Caco-2 (cell line): Measurements from ENCODE around the gene FGF14. TPM values are rescaled to one million over a fixed set of nuclear protein-coding genes. Genes with fewer than 3 reads are reported as not detected.

Experiments
- BruUV-seq: library from RNA; stranded (reverse); fragments of 400-500 nt; replicated peaks from 2 replicates; lab custom pipeline; 2021; lab: Mats Ljungman, UMichigan
- CTCF ChIA-PET: fragments of 300-600 bp; sonication (Branson Sonifier 250); formaldehyde crosslinking; loops from one replicate; lab custom pipeline; 2022; ENCODE audit warnings: antibody characterized with exemption; lab: Charles Lee
- POLR2A ChIA-PET: fragments of 300-600 bp; sonication (Branson Sonifier 250); formaldehyde crosslinking; loops from one replicate; lab custom pipeline; 2022; ENCODE audit warnings: antibody characterized with exemption; lab: Charles Lee
- DNase-seq, 2 experiments: peaks; one replicate each; pipeline versions ENCODE4 v3.0.0 to v3.0.0-alpha.2; 2020 to 2022
- H3K27me3 ChIP-seq: replicated peaks from 2 replicates; pipeline ENCODE4 v1.6.0; 2011; ENCODE audit warnings: low read length; ENCODE audit not compliant: control insufficient read depth, insufficient read depth
- H3K36me3 ChIP-seq: 2 replicates; pipeline ENCODE4 v1.5.1; 2011; ENCODE audit warnings: low read length; ENCODE audit not compliant: control insufficient read depth, insufficient read depth
- H3K4me1 ChIP-seq: fragments of 250-450 bp; sonication (Bioruptor Pico); 2 replicates; pipeline ENCODE4 v1.5.1; 2020; ENCODE audit warnings: mild to moderate bottlenecking
- H3K4me3 ChIP-seq: 2 replicates; pipeline ENCODE4 v1.5.1; 2011; ENCODE audit warnings: low read depth, mild to moderate bottlenecking, control low read depth, low read length
- H3K9me3 ChIP-seq: fragments of 250-450 bp; sonication (Bioruptor Pico); 2 replicates; pipeline ENCODE4 v1.5.1; 2020; ENCODE audit warnings: mild to moderate bottlenecking, moderate library complexity
- H3K27ac Mint-ChIP-seq: one replicate; pipeline ENCODE4 v1.8.0; 2022; ENCODE audit warnings: mixed read lengths; ENCODE audit not compliant: unreplicated experiment
- H3K27me3 Mint-ChIP-seq: one replicate; pipeline ENCODE4 v1.8.0; 2022; ENCODE audit warnings: mixed read lengths; ENCODE audit not compliant: insufficient read depth, unreplicated experiment
- H3K36me3 Mint-ChIP-seq: one replicate; pipeline ENCODE4 v1.8.0; 2022; ENCODE audit warnings: mild to moderate bottlenecking, mixed read lengths; ENCODE audit not compliant: insufficient read depth, unreplicated experiment
- H3K4me1 Mint-ChIP-seq: one replicate; pipeline ENCODE4 v1.8.0; 2022; ENCODE audit warnings: low read depth, mixed read lengths; ENCODE audit not compliant: unreplicated experiment
- H3K4me3 Mint-ChIP-seq: one replicate; pipeline ENCODE4 v1.8.0; 2022; ENCODE audit warnings: mild to moderate bottlenecking, moderate library complexity, mixed read lengths; ENCODE audit not compliant: unreplicated experiment
- H3K9me3 Mint-ChIP-seq: one replicate; pipeline ENCODE4 v1.8.0; 2022; ENCODE audit warnings: mixed read lengths; ENCODE audit not compliant: unreplicated experiment
- CTCF ChIP-seq, 2 experiments: fragments of 200-600 bp in 1 of 2; IDR thresholded peaks; 1 replicate in 1 of 2; 2 replicates in 1 of 2; pipeline versions ENCODE4 v1.5.1 to v1.8.0; 2011 to 2022; ENCODE audit warnings: antibody characterized with exemption in 1 of 2, control low read depth in 1 of 2, inconsistent platforms in 1 of 2, low read depth in 1 of 2, low read length in 1 of 2, mild to moderate bottlenecking in 1 of 2, moderate library complexity in 1 of 2; ENCODE audit not compliant: insufficient read depth in 1 of 2, severe bottlenecking in 1 of 2, unreplicated experiment in 1 of 2
- intact Hi-C: fragments of 100-400 bp; cut with micrococcal nuclease; formaldehyde crosslinking; loops from one replicate; pipeline ENCODE4 v1.10.0; 2022; ENCODE audit not compliant: unreplicated experiment
- total RNA-seq: library from RNA; stranded (reverse); gene quantifications from 2 replicates; pipeline ENCODE4 v1.2.3, GENCODE V29; 2022

FGF14 gene
- total RNA-seq, 1 experiment from 2014 or later = not detected

- H3K4me1 Mint-ChIP-seq = no peaks in the 10 kb centered on the region
- Histone ChIP-seq H3K4me3 (no peak overlapping the region), H3K36me3 (no peaks in the 10 kb centered on the region), H3K9me3 (no peaks in the 10 kb centered on the region), H3K27me3 (no peaks in the 10 kb centered on the region), H3K4me1 (no peaks in the 10 kb centered on the region)
- no peaks in the 10 kb centered on the region for H3K36me3 Mint-ChIP-seq
- ChIA-PET POLR2A (no interaction called here), CTCF (no interaction called here)
- intact Hi-C loops = no loop called here
- no peaks in the 10 kb centered on the region for H3K9me3 Mint-ChIP-seq
- peaks cover 9% of the 10 kb centered on the region for H3K27me3 Mint-ChIP-seq
- no peak for TF ChIP-seq CTCF (IDR thresholded peaks at IDR 0.05; ENCODE audit: insufficient read depth in 1 of 2, low read depth in 1 of 2, low read length in 1 of 2, severe bottlenecking in 1 of 2, unreplicated experiment in 1 of 2)
- DNase-seq = no peak
- H3K27ac Mint-ChIP-seq = no peak overlapping the region
- H3K4me3 Mint-ChIP-seq = no peak overlapping the region
- no TSS peak for BruUV-seq
Observed at GRCh38 chr13:101837288-101837687, 564.6 kb downstream of the FGF14 start.

- no TSS peak for BruUV-seq
- H3K36me3 Mint-ChIP-seq = no peaks in the 10 kb centered on the region
- ChIA-PET CTCF (no interaction called here), POLR2A (no interaction called here)
- Histone ChIP-seq H3K27me3 (no peaks in the 10 kb centered on the region), H3K4me3 (no peak overlapping the region), H3K9me3 (no peaks in the 10 kb centered on the region), H3K36me3 (no peaks in the 10 kb centered on the region), H3K4me1 (no peaks in the 10 kb centered on the region)
- no peaks in the 10 kb centered on the region for H3K4me1 Mint-ChIP-seq
- intact Hi-C loops = no loop called here
- no peak for DNase-seq
- no peak for TF ChIP-seq CTCF (IDR thresholded peaks at IDR 0.05; ENCODE audit: insufficient read depth in 1 of 2, low read depth in 1 of 2, low read length in 1 of 2, severe bottlenecking in 1 of 2, unreplicated experiment in 1 of 2)
- H3K27ac Mint-ChIP-seq = no peak overlapping the region
- H3K4me3 Mint-ChIP-seq = no peak overlapping the region
- H3K27me3 Mint-ChIP-seq = peaks cover 16% of the 10 kb centered on the region
- H3K9me3 Mint-ChIP-seq = peaks cover 4% of the 10 kb centered on the region
Observed at GRCh38 chr13:101835920-101836319, 565.9 kb downstream of the FGF14 start.

GRCh38 chr13:101833671-101834070 lies 568.2 kb downstream of the FGF14 start:
- H3K36me3 Mint-ChIP-seq = no peaks in the 10 kb centered on the region
- H3K9me3 Mint-ChIP-seq = peaks cover 11% of the 10 kb centered on the region
- H3K4me3 ChIP-seq = no peak overlapping the region
- TF ChIP-seq CTCF (IDR thresholded peaks at IDR 0.05; ENCODE audit: insufficient read depth in 1 of 2, low read depth in 1 of 2, low read length in 1 of 2, severe bottlenecking in 1 of 2, unreplicated experiment in 1 of 2) = no peak
- no peaks in the 10 kb centered on the region for H3K4me1 Mint-ChIP-seq
- H3K27me3 ChIP-seq = no peaks in the 10 kb centered on the region
- H3K36me3 ChIP-seq = no peaks in the 10 kb centered on the region
- intact Hi-C loops = no loop called here
- H3K4me1 ChIP-seq = no peaks in the 10 kb centered on the region
- no peak overlapping the region for H3K4me3 Mint-ChIP-seq
- peaks cover 19% of the 10 kb centered on the region for H3K27me3 Mint-ChIP-seq
- BruUV-seq = no TSS peak
- H3K27ac Mint-ChIP-seq = no peak overlapping the region
- no peaks in the 10 kb centered on the region for H3K9me3 ChIP-seq
- DNase-seq = no peak
- POLR2A ChIA-PET = no interaction called here
- CTCF ChIA-PET = no interaction called here
